ENCODE results near the gene MCF2. TPM values are rescaled to one million over a fixed set of nuclear protein-coding genes. Genes with fewer than 3 reads are reported as not detected.

The MCF2 gene
- total RNA-seq, 4 donors from 2014 or later = 0.69 TPM; not detected in 3

DNA sequence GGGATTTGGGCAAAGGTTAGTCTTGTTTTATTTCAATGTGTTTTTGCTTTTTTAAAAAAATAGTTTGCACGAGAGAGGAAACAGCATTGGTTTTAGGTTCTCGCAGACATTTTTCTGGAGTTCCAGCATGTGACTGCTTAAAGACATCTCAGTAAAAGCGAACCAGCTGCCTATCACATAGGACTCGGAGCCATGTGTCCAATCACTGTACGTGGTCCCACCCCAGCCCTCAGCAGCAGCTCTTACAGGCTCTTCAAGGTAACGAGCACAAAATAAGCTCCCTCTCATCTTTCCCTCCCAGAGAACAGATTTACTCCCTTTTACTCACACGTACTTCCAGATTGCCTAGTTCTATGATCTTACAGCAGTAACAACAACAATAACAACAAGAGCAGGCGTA is 68.7 kb downstream of the MCF2 start:
- peaks cover 0 to 3% of the 10 kb centered on the region in 2 donors for H3K27me3 ChIP-seq
- intact Hi-C loops (cut with DNase I; ENCODE audit: low total_unique reads) = no loop called here
- H3K36me3 ChIP-seq = no peaks in the 10 kb centered on the region
- no peaks in the 10 kb centered on the region for H3K9me3 ChIP-seq
- H3K4me1 ChIP-seq = no peaks in the 10 kb centered on the region
- no peak for DNase-seq
- no peak overlapping the region for H3K4me3 ChIP-seq
- TF ChIP-seq, protein P1, sequence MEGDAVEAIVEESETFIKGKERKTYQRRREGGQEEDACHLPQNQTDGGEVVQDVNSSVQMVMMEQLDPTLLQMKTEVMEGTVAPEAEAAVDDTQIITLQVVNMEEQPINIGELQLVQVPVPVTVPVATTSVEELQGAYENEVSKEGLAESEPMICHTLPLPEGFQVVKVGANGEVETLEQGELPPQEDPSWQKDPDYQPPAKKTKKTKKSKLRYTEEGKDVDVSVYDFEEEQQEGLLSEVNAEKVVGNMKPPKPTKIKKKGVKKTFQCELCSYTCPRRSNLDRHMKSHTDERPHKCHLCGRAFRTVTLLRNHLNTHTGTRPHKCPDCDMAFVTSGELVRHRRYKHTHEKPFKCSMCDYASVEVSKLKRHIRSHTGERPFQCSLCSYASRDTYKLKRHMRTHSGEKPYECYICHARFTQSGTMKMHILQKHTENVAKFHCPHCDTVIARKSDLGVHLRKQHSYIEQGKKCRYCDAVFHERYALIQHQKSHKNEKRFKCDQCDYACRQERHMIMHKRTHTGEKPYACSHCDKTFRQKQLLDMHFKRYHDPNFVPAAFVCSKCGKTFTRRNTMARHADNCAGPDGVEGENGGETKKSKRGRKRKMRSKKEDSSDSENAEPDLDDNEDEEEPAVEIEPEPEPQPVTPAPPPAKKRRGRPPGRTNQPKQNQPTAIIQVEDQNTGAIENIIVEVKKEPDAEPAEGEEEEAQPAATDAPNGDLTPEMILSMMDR (IDR thresholded peaks at IDR 0.05) = no peak
- no peak for TF ChIP-seq POLR2A (IDR thresholded peaks at IDR 0.05)
- H3K27ac ChIP-seq = no peak overlapping the region

DNA sequence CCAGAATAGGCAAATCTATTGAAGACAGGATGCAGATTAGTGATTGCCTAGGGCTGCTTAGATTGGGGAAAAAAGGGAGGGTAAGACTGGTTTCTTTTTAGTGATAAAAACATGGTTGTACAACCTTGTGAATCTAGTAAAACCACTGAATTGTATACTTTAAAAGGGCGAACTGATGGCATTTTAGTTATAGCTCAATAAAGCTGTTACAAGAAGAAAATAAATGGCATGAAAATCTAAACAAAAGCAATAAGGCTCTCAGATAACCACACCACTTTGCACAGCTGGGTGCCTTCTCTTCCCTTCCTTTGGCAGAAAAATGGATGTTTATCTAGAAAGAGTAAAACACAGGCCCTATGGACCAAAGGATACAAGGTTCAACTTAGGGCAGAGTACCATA is 107.9 kb downstream of the MCF2 start:
- Histone ChIP-seq H3K27ac (no peak overlapping the region), H3K4me1 (no peaks in the 10 kb centered on the region), H3K9me3 (no peaks in the 10 kb centered on the region), H3K4me3 (no peak overlapping the region), H3K27me3 (no peaks in the 10 kb centered on the region), H3K36me3 (no peaks in the 10 kb centered on the region)
- intact Hi-C loops (cut with DNase I; ENCODE audit: low total_unique reads) = no loop called here
- no peak for DNase-seq
- TF ChIP-seq, protein P1 (IDR thresholded peaks at IDR 0.05) = no peak
- no peak for TF ChIP-seq POLR2A (IDR thresholded peaks at IDR 0.05)

DNA sequence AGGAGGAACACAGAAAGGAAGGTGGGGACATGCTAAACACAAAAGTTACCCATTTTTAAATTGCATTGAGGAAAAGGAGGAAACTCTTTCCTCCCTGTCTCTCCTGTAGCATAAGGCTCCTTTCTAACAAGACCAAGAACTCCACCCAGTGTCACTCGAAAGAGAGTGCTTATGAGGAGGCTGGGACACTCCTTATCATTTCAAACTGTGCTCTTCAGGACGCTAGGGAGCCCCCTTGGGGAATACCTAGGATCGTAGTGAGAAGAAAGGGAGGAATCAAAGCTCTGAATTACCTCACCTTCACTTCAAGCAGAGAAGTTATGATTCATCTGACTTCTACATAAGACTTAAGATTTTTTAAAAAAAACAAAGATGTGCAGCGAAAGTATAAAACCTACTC is 111.9 kb downstream of the MCF2 start:
- no peak for DNase-seq
- intact Hi-C loops (cut with DNase I; ENCODE audit: low total_unique reads) = no loop called here
- H3K4me3 ChIP-seq = no peak overlapping the region

DNA sequence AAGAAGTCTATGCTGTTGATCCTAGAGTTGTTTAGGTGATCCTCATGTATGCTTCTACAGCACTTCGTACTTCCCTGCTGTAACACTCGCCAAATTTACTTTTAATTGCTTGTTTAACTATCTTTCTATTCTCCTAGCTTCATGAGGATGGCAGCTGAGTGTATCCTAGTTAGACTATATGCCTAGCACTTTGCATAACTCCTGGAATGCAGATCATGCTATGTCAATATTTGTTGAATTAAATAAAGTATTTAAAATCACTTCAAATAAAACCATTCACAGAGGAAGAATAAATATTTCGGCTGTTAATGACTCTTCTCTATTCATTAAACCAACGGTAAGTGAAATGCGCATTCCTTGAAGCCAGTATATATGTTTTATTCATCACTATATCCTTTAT is 122.4 kb downstream of the MCF2 start:
- no peak for DNase-seq
- Histone ChIP-seq H3K27me3 (peaks cover 0 to 6% of the 10 kb centered on the region in 2 donors), H3K9me3 (no peaks in the 10 kb centered on the region), H3K36me3 (no peaks in the 10 kb centered on the region), H3K4me3 (no peak overlapping the region), H3K4me1 (no peaks in the 10 kb centered on the region), H3K27ac (no peak overlapping the region)
- intact Hi-C loops (cut with DNase I; ENCODE audit: low total_unique reads) = no loop called here
- no peak for TF ChIP-seq POLR2A (IDR thresholded peaks at IDR 0.05)
- TF ChIP-seq, protein P1 (IDR thresholded peaks at IDR 0.05) = no peak

More for the DNA sequence above, 111.9 kb downstream of the MCF2 start:
- no peaks in the 10 kb centered on the region for H3K9me3 ChIP-seq
- no peak for TF ChIP-seq POLR2A (IDR thresholded peaks at IDR 0.05)
- TF ChIP-seq, protein P1 (IDR thresholded peaks at IDR 0.05) = no peak
- no peak overlapping the region for H3K27ac ChIP-seq
- no peaks in the 10 kb centered on the region for H3K4me1 ChIP-seq
- no peaks in the 10 kb centered on the region for H3K27me3 ChIP-seq
- H3K36me3 ChIP-seq = no peaks in the 10 kb centered on the region

DNA sequence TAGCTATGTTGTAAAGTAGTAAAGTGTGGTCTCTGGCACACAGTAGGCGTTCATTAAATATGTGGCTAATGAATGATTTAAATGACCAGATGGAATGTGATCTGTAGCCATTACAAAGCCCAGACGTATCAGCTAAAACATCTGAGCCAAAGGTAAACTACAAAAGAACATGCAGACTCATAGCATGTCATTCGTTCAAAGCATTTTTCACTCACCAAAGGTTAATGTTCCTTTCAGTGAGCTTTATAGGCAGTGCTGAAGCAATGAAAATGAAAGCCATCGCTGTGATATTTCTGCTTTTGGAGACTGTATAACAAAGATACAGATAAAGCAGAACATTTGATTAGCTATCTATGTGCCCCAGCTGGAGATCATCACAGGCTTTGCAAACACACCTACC is 126.9 kb downstream of the MCF2 start:
- peaks cover 0 to 6% of the 10 kb centered on the region in 2 donors for H3K27me3 ChIP-seq
- no peaks in the 10 kb centered on the region for H3K9me3 ChIP-seq
- H3K4me1 ChIP-seq = no peaks in the 10 kb centered on the region
- no peak overlapping the region for H3K27ac ChIP-seq
- TF ChIP-seq, protein P1 (IDR thresholded peaks at IDR 0.05) = no peak
- TF ChIP-seq POLR2A (IDR thresholded peaks at IDR 0.05) = no peak
- H3K36me3 ChIP-seq = no peaks in the 10 kb centered on the region
- no peak overlapping the region for H3K4me3 ChIP-seq
- no peak for DNase-seq
- intact Hi-C loops (cut with DNase I; ENCODE audit: low total_unique reads) = no loop called here

Data from uterus (tissue), 4 donors.